Diencephalon (tissue), 1 donor: ENCODE data around the gene ARRDC2. TPM values are rescaled to one million over a fixed set of nuclear protein-coding genes. Genes with fewer than 3 reads are reported as not detected.

Experiments used
- small RNA-seq: library from RNA; depleted of rRNA; stranded (forward); fragments of <200 nt; gene quantifications from one replicate; pipeline ENCODE3, GENCODE V24; 2014
- total RNA-seq: library from RNA; depleted of rRNA; stranded (reverse); fragments of >200 nt; gene quantifications from one replicate; pipeline ENCODE4 v1.2.3, GENCODE V29; 2014

The ARRDC2 gene
- total RNA-seq = 1.6 TPM

GRCh38 chr19:18007917-18008673 is at the start of gene ARRDC2:
Gene ARRDC2, plus strand, starts transcription at chr19:18008170. Its CDS starts 141 bp downstream, at chr19:18008311.

GRCh38 chr19:17966550-17967256 is 41.3 kb upstream of the ARRDC2 start, which contains the start of gene KCNN1:
Gene KCNN1, plus strand, starts transcription at chr19:17967107. Its CDS starts 6,782 bp downstream, at chr19:17973889.

Small RNA genes within 50 kb of the gene (small RNA-seq; reads per million reads assigned to genes)
- gene RNA5SP468 = not detected

Other genes with a start within 250 kb of the ARRDC2 start
- 0.46 TPM for gene B3GNT3, start 213.0 kb upstream of the ARRDC2 start, total RNA-seq
- not detected for gene INSL3, start 186.7 kb upstream of the ARRDC2 start, total RNA-seq
- 3.5 TPM for gene JAK3, start 160.2 kb upstream of the ARRDC2 start, total RNA-seq
- 547 TPM for gene RPL18A, start 148.3 kb upstream of the ARRDC2 start, total RNA-seq
- 6.0 TPM for gene SLC5A5, start 136.2 kb upstream of the ARRDC2 start, total RNA-seq
- gene CCDC124, start 75.2 kb upstream of the ARRDC2 start, total RNA-seq = 27.5 TPM
- gene KCNN1, start 41.1 kb upstream of the ARRDC2 start, total RNA-seq = 16.8 TPM
- 0.69 TPM for gene IL12RB1, start 78.8 kb downstream of the ARRDC2 start, total RNA-seq
- 12.7 TPM for gene MAST3, start 89.6 kb downstream of the ARRDC2 start, total RNA-seq
- 34.1 TPM for gene PIK3R2, start 145.0 kb downstream of the ARRDC2 start, total RNA-seq
- 1.4 TPM for gene IFI30, start 165.6 kb downstream of the ARRDC2 start, total RNA-seq
- gene MPV17L2, start 185.0 kb downstream of the ARRDC2 start, total RNA-seq = 5.3 TPM
- gene RAB3A, start 195.9 kb downstream of the ARRDC2 start, total RNA-seq = 72.0 TPM
- gene PDE4C, start 218.3 kb downstream of the ARRDC2 start, total RNA-seq = 3.9 TPM